IPS DF 4.7 (cell line): Measurements from ENCODE around the gene MAP3K10.

Experiments used
- DNase-seq: peaks from one replicate; pipeline ENCODE4 v3.0.0-alpha.2; 2013; ENCODE audit warnings: low spot score; ENCODE audit errors: extremely low read depth

MAP3K10 gene

DNA sequence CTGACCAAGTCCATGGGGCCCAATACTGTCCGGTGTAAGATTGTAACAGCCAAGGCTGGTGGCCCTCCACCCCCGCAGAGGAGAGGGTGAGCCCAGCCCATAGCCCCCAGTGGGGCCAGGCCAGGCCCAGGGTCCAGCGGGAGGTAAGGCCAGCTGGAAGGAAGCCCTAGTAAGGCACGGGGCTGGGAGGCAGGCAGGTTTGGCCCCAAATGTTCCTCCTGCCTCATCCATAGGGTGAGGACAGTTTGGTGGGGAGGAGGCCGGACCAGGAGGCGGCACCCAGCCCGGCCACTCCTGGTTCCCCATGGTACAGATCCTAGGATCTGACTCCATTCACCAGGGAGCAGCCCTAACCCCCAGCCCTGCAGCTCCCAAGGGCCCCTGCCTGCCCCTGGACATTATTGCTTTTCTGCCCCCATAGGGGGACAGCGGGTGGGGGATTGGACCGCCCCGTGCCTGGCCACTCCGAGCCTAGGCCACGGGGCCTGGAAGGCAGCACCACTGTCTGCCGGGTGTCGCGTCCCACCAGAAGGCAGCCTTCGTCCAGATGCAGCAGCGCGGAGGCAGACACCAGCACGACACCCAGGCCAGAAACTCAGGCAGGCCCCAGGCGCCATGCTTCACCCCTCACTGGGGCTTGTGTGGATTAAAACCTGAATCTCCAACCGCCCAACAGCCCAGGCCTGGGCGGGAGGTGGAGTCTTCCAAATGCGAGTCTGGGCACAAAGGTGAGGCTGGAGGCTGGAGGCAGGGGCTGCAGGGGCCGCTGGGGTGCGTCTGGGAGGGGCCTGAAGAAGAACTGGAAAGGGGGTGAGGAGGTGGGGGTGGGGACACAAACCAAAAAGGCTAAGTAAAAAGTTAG lies 42.0 kb downstream of the MAP3K10 start:
- DNase-seq: no peak

DNA sequence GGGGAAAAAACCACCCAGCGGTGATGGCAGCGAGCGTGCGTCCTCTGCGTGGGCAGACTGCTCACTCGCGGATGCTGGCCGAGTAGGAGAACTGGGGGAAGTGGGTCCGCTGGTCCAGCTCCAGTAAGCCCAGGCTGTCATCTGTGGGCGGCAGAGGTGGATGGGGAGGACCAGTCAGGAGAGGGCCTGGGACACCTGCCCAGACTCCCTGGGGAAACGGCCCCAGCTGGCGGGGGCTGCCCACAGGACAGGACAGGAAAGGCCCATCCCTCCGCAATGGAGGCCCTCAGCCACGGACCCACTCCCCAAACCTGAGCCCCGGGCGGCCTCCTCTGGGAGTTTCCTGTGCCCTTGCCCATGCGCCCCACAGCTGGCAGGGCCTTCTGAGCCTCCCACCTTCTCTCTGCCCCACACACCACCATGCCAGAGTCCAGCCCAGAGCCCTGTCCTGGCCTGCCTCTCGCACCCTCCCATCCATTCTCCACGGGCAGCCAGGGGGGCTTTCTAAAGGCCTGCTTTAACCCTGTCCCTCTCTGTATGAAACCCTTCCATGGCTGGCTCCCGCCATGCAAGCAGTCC lies 42.7 kb downstream of the MAP3K10 start:
- no peak for DNase-seq

DNA sequence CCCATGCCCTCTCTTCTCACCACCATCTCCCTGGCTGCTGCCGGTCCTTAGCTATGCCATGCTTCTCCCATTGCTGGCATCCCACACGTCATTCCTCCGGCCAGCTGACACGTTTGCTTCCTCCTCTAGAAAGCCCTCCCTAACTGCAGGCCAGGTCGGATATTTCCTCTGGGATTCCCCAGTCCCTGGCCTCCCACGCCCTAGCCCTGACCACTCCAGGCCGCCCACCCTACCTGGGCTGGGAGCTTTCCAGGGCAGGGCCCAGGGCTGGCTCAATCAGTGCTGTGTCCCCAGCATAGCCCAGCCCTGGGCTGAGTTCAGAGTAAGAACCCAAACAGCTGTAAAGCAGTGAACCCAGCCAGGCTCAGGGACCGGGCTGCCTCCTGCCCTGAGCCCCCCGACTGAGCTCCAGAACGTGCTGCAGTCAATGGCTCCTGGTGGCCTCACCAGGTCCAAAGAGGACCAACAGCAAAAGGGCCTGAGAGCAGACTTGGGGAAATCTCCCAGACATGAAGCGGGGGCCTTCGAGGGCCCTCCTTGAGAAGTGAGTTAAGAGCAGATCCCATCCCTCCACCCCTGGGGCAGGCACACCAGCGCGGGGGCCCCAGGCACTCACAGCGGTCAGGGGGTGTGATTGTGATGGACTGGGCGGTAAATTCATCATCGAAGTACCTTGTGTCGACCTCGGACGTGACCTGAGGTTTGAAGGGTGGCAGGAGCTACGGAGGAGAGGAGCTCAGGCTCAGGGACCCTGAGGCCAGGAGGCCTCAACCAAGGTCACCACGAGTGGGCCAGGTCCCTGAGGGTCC lies 43.4 kb downstream of the MAP3K10 start:
- no peak for DNase-seq

DNA sequence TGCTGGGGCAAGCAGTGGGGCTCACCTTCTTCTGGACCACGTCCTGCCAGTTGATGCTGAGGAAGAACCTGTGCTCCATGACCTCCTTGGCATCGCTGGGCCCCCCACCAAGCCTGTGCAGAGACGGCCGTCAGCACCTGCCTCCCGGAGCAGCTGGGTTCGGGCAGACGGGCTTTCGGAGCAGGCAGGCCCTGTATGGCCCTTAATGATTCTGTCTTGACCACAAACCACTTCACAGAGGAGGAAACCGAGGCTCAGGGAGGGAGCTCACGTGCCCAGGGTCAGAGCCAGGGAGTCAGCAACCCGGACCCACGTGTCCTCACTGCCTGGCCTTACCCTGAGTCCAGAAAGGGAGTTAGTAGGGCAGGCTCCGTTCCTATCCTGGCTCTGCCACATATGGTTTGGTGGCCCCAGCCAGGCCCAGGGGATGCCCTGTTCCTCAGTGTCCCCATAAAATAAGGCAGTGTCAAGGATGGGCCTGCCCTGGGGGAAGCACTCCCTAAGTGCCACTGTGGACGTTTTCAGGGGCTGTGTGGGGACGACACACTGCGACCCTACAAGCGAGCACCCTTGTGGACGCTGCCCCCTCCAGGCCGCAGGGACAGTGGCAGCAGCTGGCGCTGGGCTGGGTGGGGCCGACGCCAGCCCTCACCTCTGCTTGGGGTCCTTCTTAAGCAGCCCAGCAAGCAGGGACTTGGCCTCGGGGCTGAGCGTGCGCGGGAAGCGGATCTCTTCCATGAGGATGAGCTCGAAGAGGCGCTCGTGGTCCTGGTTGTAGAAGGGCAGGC lies 44.2 kb downstream of the MAP3K10 start:
- DNase-seq: no peak

DNA sequence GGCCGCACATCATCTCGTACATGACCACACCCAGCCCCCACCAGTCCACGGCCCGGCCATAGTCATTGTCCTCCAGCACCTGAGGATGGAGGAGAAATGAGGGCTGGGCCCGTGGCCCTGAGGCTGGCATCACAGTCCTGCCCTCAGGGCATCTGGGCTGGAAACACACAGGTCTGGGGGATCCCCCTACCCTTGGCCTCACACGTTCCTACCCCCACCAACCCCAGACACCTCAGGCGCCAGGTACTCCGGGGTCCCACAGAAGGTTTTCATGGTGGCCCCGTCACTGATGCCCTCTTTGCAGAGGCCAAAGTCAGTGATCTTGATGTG lies 44.8 kb downstream of the MAP3K10 start:
- no peak for DNase-seq

DNA sequence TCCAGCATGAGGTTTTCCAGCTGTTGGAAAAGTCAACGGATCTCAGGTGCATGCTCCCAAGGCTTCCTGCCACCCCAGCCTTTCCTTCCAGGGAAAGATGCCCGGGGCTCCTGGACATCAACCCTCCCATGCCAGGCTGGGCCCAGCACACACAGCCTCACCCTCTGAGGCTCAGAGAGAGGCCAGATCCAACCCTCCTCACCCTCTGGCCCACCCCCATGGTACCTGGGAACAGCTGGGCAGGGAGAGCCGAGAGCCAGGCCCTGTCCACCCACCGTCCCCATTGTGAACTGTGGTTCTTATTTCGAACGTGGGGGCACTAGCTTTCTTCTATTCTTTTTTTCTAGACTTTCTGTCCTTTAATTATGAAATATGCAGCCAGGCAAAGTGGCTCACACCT lies 45.1 kb downstream of the MAP3K10 start:
- no peak for DNase-seq

DNA sequence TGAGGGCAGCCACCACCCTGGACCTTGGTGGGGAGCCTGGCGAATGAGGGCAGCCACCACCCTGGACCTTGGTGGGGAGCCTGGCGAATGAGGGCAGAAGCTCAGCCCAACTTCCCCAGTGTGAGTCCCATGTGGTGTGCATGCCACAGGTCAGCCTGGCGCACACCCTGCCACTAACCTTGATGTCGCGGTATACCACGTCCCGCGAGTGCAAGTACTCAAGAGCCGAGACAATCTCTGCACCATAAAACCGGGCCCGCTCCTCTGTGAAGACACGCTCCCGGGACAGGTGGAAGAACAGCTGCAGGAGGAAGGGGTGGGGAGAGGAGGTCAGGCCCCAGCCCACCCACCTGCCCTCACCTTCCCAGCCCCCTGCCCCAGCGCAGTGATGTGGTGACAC lies 46.6 kb downstream of the MAP3K10 start:
- no peak for DNase-seq

DNA sequence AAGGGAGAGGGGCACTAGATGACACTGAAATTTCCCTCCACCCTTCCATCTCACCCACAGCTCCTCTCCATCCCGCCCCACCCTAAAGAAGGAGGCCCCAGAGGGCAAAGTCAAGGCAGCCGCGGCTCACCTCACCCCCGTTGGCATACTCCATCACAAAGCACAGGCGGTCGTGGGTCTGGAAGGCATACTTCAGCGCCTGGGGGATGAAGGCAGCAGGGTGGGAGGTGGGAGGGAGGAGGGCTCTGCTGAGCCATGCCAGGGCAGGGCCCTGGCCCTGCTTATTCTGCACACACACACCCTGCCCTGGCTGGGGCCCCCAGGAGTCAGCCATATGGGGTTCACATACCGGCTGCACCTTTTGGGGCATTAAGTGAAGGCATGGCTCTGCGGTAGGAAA lies 47.5 kb downstream of the MAP3K10 start:
- no peak for DNase-seq

DNA sequence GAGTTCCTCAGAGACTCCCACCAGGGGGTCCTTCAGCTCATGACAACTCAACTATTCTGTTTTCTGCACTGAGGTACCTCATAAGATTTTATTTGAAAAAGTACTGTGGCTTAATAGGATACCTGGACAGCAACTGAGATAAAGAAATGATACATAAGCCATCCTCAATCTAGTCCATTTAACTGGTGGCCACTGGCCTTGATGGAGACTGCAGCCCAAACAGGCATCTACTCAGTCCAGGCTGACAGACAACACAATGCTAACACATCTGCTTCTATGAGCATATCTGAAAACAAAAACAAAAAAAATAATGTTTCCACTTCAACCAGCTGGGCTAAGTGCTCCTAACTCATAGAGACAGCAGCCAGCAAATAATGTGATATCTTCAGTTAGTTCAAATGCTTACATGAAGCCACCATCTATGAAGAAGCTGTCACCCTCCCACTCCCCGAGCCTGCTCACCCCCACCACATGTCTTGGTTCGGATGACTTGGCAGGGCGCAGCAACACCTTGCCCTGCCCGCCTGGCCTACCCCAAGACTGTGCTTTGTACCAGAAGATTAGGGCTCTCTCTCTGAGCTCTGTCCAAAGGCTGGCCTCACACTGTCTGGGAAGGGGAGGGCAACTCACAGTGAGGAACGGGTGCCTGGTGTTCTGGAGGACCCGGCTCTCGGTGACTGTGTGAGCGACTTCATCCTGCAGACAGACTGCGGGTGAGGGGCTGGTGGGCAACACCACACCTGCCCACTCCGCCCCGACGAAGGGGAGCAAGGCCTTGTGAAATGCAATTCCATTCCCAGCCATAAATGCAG lies 48.4 kb downstream of the MAP3K10 start:
- DNase-seq: no peak

DNA sequence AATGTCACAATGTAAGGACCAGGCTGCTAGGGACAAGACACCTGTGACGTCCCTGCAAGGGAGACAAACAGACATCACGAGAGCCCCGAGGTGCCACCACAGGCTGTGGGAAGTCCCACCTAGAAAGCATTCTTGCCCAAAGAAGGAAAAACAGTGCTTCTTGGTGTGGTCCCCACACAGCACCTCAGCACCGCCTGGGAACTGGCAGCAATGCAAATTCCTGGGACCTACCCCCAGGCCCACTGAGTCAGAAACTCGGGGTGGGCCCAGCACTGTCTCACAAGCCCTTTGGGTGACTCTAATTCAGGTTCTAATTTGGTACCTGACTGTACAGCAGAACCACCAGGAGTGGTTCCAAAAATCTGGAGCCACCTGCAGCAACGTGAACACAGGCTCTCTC lies 49.1 kb downstream of the MAP3K10 start:
- DNase-seq: no peak

DNA sequence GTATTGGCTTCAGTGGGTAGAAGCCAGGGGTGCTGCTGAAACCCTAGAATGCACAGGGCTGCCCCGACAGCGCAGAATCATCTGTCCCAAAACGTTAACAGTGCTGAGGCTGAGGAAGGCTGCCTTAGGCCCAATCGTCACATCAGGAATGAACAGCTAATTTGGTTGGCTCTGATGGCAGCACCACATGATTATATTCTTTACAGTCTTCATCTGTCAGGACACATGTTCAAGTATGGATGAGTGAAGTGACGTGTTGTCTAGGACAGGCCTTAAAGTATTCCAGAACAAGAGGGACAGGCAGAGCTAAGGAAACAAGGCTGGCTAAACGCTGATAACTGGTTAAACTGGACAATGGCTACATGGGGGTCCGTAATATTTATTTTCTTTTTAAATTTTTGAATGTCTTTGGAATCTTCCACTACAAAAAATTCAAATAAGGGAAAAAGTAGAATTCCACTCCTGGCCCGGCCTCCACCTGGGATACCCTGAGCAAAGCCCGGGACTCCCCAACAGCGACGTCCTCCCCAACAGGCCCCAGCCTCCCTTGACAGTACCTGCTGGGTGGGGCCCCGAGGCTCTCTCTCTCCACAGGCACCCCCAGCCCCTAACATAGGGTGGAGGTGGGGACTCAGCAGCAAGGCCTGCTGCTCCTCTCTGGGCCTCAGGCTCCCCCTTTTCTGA lies 50.0 kb downstream of the MAP3K10 start:
- no peak for DNase-seq

DNA sequence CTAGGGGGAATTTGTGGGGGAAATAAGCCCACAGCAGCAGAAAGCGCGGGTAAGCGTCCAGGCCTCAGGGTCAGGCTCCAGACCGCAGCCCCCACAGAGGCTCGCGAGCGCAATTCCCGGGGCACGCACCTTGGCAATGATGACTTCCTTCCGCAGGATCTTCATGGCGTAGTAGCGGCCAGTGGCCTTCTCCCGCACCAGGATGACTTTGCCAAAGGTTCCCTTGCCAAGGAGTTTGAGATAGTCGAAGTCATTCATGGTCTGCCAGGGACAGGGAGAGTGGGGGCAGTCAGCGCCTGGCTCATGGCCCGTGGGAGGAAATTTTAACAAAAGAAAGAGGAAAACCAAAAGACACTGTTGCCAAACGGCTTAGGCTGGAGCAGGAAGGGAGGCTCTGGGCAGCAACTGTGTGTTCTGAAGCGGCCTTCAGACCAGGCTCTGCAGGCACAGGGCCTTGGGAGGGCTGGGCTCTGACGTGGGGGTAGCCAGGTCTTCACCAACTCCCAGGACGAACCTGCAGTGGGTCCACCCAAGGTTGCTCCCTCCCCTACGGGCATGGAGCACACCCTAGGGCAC lies 50.7 kb downstream of the MAP3K10 start:
- no peak for DNase-seq

DNA sequence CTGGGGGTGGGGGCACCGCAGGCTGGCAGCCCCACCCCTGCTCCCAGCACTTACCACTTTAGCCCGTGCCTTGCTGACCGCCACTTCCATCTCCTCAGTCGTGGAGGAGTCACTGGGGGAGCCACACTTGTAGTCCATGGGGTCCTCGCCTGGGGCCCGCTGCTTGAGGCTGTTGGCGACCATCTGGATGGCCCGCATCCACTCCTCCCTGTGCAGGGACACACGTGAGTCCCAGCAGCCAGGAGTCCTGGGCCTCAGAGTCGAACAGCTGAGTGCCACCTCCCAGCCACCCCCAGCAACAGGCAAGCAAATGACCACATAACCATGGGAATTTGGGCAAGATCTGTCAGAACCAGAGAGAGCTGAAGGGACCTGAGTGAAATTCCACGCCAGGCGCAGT lies 51.3 kb downstream of the MAP3K10 start:
- no peak for DNase-seq

DNA sequence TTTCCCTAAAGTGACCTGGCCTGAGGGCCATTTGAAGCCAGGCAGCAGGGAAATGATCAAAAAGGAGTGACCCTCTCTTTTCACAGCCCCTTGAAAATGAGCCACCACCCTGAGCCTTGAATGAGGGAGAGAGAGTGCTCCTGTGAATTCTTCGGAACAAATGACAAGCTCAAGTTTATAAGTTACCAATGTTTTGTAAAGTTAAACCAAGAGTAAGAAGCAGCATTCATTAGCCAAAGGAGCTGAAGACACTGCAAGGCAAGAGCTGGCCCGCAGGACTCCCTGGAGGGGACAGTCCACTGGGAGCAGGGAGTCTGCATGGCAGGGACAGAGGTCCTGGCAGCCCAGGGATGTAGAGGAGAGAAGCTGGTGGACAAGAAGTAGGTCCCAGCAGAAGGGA lies 52.0 kb downstream of the MAP3K10 start:
- DNase-seq: no peak

DNA sequence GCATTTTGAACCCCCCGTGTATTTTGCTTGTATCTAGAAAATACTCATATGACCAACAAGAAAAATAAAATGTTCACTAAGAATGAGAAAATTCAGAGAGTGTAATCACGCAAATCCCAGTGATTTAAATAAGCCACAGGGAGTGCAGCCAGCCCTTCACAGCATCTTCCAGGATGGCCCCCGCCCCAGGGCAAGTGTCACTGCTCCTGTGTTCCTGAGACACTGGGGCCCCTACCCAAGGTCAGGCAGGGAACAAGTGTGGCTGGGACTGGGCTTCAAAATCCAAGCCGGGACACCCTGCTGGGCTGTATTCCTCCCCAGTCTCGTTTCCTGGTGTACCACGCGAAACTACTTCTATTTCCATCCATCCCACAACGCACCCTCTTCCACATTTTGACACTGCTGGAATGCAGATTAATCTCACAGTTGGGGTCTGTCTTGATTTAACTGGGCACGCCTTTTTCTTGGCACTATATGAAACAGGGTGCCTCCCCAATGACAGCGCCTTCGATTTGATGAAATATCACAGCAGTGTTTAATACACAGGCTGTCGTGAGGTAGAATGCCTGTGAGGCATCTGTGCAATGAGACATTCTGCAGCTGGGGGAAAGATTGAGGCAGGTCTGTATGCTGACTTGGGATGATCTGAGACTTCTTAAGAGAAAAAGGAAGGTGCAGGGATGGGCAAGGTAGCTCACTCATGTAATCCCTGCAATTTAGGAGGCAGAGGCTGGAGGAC lies 53.5 kb downstream of the MAP3K10 start:
- no peak for DNase-seq

DNA sequence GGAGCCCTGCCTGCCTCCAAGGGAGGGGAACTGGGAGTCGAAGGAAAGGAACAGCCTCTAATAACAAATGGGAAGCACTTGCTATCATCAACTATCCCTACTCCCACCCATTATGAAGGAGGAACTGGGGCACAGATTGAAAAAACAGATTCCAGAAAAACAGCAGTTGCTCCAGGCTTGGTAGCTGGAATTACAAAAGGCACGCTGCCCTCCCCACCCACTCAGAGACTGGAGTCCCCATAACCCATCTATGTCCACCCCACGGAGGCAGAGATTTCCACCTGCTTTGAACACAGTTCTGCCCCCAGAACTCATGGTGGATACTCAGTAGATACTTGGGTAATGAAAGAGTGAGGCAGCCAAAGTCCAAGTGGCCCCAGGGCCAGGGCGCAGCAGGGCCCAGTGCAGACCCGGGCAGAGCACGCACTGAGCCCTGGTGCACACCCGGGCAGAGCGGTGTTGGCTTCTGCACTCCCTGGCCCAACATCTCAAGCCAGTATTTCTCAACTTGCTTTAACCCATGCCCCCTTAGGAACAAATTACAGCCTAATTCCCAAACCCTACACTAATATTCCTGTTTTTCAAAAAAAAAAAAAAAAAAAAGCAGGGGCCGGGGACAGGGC lies 54.4 kb downstream of the MAP3K10 start:
- DNase-seq: no peak

DNA sequence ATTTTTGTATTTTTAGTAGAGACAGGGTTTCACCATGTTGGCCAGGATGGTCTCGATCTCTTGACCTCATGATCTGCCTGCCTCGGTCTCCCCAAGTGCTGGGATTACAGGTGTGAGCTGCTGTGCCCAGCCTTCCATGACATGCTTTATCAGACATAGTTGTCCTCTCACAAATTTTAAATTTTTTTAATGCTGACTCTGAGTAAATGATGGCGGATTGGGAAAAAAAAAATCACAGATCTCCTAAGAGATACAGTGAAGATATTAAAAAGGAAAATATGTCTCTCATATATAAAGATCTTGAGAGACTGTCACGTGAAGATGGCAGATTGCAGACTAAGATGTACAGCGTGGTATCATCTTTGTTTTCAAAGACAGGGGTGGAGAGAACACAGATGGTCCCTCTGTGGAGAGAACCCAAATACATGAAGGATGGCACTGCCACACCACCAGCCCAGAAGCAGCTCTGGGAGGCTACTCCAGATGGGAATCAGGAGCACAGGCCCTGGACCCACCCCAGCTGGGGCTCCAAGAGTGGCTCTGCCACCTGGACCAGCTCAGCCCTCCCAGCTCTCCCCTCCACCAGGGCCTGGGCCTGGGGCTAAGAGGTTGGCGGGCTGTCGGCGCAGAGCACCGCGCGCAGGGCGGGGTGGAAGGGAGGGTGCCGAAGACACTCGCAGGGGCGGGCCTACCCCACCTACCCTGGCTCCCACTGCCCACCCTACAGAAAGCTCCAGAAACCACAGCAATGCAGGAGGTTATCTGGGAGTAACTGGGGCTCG lies 55.3 kb downstream of the MAP3K10 start:
- DNase-seq: no peak

DNA sequence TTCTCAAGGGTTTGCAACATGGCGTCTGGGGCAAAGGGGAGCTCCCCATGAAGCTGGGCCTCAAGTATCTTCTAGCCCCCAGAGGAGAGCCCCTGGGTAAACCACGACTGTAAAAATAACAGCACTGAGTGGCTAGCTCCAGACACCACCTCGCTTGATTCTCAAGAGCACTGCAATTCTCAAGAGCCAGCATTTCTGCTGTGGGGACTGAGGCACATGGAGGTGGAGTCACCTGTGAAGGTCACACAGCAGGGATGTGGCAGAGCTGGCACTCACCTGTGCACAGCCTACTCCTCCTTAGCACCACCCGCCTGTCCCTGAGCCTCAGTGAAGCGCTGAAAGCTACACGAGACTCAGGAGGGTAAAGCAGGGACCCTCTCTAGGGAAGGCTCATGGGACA lies 56.0 kb downstream of the MAP3K10 start:
- no peak for DNase-seq
